Tibial nerve (tissue), 4 donors: ENCODE measurements around the gene ZNF521.

ENCODE experiments used
- EP300 ChIP-seq, 2 donors: sonication (generic); formaldehyde crosslinking; IDR thresholded peaks; one replicate each; pipeline ENCODE4 v1.6.1; 2017; ENCODE audit warnings: antibody characterized with exemption in 2 of 2, mild to moderate bottlenecking in 1 of 2
- POLR2A ChIP-seq, 2 donors: fragments of 450-650 bp; IDR thresholded peaks; one replicate each; pipeline ENCODE4 v1.6.1; 2017; ENCODE audit warnings: antibody characterized with exemption in 2 of 2, mild to moderate bottlenecking in 2 of 2, moderate library complexity in 2 of 2
- TF ChIP-seq, protein P1 (sequence below), 5 experiments: fragments of 200-600 bp in 3 of 5; fragments of 450-650 bp in 2 of 5; sonication (generic) in 3 of 5; IDR thresholded peaks; one replicate each; pipeline ENCODE4 v1.5.1; 2016 to 2019; ENCODE audit warnings: antibody characterized with exemption in 5 of 5, mild to moderate bottlenecking in 3 of 5, moderate library complexity in 2 of 5

DNA sequence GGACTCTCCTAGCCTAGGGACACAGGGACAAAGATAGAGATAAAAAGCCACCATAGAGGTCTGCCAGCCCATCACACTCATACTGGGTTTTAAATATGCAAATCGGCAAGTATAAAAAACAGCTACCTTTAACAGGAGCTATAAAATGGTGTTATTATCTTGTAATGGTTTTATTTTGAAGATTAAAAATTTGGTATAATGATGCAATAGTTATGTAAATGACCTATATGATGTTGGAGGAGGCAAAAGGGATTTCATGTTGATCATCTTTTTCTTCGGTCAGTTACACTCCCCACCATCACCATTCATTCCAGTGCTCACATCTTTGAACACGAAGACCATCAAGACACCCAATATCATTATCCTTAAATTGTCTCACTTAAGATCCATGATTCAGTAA, 11.2 kb downstream of the ZNF521 start:
- TF ChIP-seq POLR2A (IDR thresholded peaks at IDR 0.05) (no peak), EP300 (IDR thresholded peaks at IDR 0.05) (no peak)
- TF ChIP-seq, protein P1, sequence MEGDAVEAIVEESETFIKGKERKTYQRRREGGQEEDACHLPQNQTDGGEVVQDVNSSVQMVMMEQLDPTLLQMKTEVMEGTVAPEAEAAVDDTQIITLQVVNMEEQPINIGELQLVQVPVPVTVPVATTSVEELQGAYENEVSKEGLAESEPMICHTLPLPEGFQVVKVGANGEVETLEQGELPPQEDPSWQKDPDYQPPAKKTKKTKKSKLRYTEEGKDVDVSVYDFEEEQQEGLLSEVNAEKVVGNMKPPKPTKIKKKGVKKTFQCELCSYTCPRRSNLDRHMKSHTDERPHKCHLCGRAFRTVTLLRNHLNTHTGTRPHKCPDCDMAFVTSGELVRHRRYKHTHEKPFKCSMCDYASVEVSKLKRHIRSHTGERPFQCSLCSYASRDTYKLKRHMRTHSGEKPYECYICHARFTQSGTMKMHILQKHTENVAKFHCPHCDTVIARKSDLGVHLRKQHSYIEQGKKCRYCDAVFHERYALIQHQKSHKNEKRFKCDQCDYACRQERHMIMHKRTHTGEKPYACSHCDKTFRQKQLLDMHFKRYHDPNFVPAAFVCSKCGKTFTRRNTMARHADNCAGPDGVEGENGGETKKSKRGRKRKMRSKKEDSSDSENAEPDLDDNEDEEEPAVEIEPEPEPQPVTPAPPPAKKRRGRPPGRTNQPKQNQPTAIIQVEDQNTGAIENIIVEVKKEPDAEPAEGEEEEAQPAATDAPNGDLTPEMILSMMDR (IDR thresholded peaks at IDR 0.05): no peak
